ENCODE results near the gene HYAL1.

HYAL1 gene

DNA sequence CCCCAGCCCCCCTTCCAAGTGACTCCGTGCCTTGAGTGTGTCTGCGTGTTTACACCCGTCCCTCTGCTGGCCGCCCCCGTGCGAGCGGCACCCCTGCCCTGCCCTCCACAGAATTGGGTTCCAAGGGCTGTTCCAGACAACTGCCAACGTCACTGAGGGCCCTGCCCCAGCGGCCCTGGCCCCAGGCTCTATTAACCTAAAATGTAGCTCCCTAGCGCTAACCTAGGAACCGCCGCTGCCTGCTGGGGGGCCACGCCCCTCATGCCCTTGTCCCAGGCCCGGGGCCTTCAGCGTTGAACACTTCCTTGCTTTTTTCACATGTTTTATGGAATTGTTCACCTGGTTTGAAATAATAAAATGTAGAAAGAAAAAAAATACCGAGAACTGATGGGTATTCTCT, 44.4 kb downstream of the HYAL1 start:
- DNase-seq, result no peak

DNA sequence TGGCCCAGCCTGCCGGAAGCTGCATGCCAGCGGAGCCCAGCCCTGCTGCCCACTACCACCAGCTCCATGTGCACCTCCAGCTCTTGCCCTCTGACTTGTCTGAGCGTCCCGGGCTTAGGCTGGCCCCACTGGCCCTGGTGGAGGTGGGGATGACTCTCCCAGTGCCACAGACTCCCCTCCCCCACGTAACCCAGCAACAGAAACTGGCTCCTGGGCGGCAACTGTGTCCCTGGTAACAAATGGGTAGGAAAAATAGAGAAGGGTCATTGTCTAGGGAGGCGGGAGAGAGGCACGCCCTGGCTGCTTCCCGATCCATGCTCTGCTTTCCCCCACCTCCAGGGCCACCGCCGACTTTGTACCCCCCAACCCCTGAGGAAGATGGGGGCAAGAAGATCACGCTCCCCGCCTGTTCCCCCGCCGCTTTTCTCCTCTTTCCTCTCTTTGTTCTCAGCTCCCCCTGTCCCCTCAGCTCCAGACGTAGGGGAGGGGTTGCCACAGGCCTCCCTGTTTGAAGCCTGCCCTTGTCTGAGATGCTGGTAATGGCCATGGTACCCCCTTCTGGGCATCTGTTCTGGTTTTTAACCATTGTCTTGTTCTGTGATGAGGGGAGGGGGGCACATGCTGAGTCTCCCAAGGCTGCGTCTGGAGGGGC, 45.2 kb downstream of the HYAL1 start:
- no peak for DNase-seq

DNA sequence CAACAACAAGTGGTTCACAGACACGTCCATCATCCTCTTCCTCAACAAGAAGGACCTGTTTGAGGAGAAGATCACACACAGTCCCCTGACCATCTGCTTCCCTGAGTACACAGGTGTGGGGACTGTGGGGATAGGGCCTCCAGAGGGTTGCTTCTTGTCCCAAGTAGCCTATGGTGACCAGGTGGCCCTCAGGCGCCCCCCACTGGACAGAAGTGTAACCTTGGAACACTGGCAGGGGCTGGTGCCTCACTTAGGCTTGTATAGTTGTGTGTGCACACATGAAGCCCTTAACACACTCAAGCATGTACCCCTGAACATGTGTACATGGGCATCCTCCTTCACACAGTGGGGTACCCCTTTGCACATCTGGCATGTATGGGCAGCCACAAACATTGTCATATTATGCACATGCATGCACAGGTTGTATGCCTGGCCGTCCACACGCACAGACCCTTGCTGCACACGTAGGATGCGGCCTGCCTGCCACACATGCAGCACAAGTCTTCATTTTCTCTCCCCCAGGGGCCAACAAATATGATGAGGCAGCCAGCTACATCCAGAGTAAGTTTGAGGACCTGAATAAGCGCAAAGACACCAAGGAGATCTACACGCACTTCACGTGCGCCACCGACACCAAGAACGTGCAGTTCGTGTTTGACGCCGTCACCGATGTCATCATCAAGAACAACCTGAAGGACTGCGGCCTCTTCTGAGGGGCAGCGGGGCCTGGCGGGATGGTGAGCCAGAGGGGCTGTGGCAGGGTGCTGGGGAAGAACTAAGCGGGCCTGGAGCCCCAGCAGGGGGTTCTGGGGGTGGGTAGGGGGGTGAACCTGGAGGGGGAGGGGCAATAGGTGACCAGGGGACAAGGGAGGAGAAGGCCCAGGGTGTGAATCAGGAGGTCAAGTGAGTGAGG, 46.1 kb downstream of the HYAL1 start:
- peak; percentile 52 for DNase-seq

DNA sequence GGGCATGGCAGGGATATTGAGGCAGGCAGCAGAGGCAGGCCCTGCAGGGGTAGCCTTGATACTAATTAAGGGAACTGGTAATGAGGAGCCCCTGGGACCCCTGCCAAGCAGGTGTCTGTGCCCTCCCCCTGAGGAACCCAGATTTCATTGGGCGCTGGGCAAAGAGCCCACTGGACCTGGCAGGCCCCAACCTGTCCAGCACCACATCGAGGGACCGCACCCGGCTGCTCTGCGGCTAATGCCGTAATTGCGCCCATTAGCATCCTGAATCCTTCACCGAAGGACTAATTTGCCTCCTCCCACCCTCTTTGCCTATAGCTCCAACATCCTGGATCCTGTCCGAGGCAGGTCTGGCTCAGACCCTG, 48.1 kb downstream of the HYAL1 start:
- DNase-seq, result no peak

DNA sequence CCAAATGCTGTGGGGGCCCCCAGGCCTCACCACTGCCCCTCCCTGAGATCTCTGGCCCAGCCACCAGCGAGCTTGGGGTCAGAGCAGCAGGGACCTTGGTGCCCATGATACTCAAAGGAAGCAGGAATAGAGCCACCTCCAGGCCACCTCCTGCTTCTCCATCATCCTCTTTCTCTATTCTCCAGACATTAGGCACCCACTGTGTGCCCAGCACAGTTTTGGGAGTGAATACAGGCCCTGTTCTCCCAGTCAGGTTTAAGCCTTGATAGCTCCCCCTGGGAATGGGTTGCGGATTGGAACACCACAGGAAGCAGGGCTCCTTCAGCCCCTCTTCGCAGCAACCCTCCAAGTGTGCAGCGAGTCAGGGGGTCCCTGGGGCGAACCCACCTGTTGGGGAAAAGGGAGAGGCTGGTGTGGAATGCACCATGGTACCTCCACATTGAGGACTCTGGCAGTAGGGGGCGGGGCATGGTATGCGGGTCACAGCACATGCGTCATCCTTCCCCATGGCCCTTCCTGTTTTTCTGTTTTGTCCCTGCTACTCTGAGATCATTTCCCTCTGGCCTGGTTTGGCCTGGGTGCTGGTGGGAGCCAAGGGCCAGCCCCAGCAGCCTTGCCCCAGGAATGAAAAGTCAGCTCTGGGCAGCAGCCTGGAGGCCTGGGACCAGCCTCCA, 48.7 kb downstream of the HYAL1 start:
- no peak for DNase-seq

DNA sequence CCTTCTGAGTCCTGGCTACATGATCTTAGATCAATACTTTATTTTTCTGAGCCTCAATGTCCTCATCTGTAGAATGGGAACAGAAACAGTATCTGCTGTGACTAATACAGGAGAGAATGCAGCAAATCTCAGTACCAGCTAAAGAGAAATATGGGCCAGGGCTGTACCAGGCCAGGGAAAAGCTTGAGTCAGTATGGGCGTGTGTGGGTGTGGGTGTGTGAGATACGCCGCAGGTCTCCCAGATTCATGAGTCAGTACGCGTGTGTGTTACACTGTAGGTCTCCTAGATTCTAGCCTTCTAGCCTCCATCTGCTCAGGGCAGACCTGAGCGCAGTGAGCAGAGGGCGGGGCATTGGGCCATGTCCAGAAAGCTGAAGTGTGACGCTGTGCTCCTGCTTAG, 52.2 kb downstream of the HYAL1 start:
- DNase-seq, result peak; percentile 45

DNA sequence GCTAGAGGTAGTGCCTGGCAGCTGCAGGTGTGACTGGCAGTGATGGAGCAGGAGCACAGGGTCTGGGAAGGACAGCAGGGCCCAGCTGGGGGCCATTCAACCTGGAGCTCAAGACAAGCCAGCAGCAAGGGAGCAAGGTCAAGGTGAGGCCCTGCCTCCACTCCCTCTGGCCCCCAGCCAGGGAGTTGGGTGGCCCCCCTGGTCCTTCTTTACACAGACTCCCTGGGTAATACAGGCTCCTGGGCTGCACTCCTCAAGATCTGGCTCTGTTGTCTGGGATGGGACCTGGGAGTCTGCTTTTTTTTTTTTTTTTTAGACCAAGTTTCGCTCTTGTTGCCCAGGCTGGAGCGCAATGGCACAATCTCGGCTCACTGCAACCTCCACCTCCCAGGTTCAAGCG, 52.9 kb downstream of the HYAL1 start:
- DNase-seq, result no peak

All from stimulated activated CD4-positive, alpha-beta T cell treated with anti-CD3 and anti-CD28 coated beads, Interleukin-12 subunit alpha, Interleukin-12 subunit beta, amount 100 ng/mL, for 4 hours (primary cell).